H9 (cell line): ENCODE results near the gene ACOT2. TPM values are rescaled to one million over a fixed set of nuclear protein-coding genes. Genes with fewer than 3 reads are reported as not detected.

Experiments used
- DNase-seq: peaks from one replicate; pipeline ENCODE4 v3.0.0-alpha.2; 2017
- H2AFZ ChIP-seq: one replicate; pipeline ENCODE4 v1.6.1; 2013; ENCODE audit warnings: mild to moderate bottlenecking, low read length, control low read depth, moderate library complexity
- H2AK5ac ChIP-seq: 2 replicates; pipeline ENCODE4 v1.6.1; 2013; ENCODE audit warnings: low read length, control low read depth, mixed read lengths; ENCODE audit not compliant: insufficient read length
- H2BK120ac ChIP-seq: one replicate; pipeline ENCODE4 v1.6.1; 2013; ENCODE audit warnings: low read depth, mild to moderate bottlenecking, low read length, control low read depth, inconsistent platforms; ENCODE audit not compliant: poor library complexity, severe bottlenecking
- H2BK12ac ChIP-seq: 2 replicates; pipeline ENCODE4 v1.6.1; 2013; ENCODE audit warnings: low read length, control low read depth, mixed read lengths, low read depth; ENCODE audit not compliant: insufficient read length
- H2BK15ac ChIP-seq: 2 replicates; pipeline ENCODE4 v1.6.1; 2013; ENCODE audit warnings: low read depth, low read length, control low read depth
- H2BK20ac ChIP-seq: one replicate; pipeline ENCODE4 v1.6.1; 2013; ENCODE audit warnings: low read depth, mild to moderate bottlenecking, low read length, control low read depth, inconsistent platforms; ENCODE audit not compliant: poor library complexity, severe bottlenecking
- H2BK5ac ChIP-seq: 2 replicates; pipeline ENCODE4 v1.6.1; 2013; ENCODE audit warnings: low read length, control low read depth, mixed read lengths; ENCODE audit not compliant: insufficient read length
- H3K14ac ChIP-seq: 2 replicates; pipeline ENCODE4 v1.6.1; 2013; ENCODE audit warnings: low read length, control low read depth; ENCODE audit not compliant: insufficient read depth
- H3K18ac ChIP-seq: 2 replicates; pipeline ENCODE4 v1.6.1; 2013; ENCODE audit warnings: low read depth, mild to moderate bottlenecking, mixed read lengths, low read length, control low read depth; ENCODE audit not compliant: insufficient read length
- H3K23ac ChIP-seq: 2 replicates; pipeline ENCODE4 v1.6.1; 2013; ENCODE audit warnings: low read length, control low read depth, mixed read lengths, low read depth; ENCODE audit not compliant: insufficient read length
- H3K23me2 ChIP-seq: 2 replicates; pipeline ENCODE4 v1.6.1; 2013; ENCODE audit warnings: low read depth, mild to moderate bottlenecking, mixed read lengths, low read length, control low read depth; ENCODE audit not compliant: insufficient read length, poor library complexity, severe bottlenecking
- H3K27ac ChIP-seq: 2 replicates; pipeline ENCODE4 v1.5.1; 2013; ENCODE audit warnings: low read length, control low read depth, mixed read lengths, low read depth; ENCODE audit not compliant: insufficient read length
- H3K27me3 ChIP-seq: 2 replicates; pipeline ENCODE4 v1.6.1; 2013; ENCODE audit warnings: low read length, control low read depth, inconsistent platforms; ENCODE audit not compliant: insufficient read depth
- H3K4ac ChIP-seq: 2 replicates; pipeline ENCODE4 v1.6.1; 2013; ENCODE audit warnings: low read depth, mild to moderate bottlenecking, control low read depth, inconsistent platforms, low read length, moderate library complexity
- H3K4me1 ChIP-seq: 2 replicates; pipeline ENCODE4 v1.6.1; 2013; ENCODE audit warnings: low read length, control low read depth, inconsistent platforms; ENCODE audit not compliant: insufficient read depth
- H3K4me2 ChIP-seq: 2 replicates; pipeline ENCODE4 v1.6.1; 2013; ENCODE audit warnings: low read length, control low read depth, mixed read lengths; ENCODE audit not compliant: insufficient read length, insufficient read depth
- H3K56ac ChIP-seq: 2 replicates; pipeline ENCODE4 v1.6.1; 2013; ENCODE audit warnings: low read depth, mild to moderate bottlenecking, mixed read lengths, low read length, control low read depth; ENCODE audit not compliant: insufficient read length
- H3K79me1 ChIP-seq: 2 replicates; pipeline ENCODE4 v1.6.1; 2013; ENCODE audit warnings: low read depth, mild to moderate bottlenecking, moderate library complexity, low read length, control low read depth, inconsistent platforms; ENCODE audit not compliant: insufficient read depth, poor library complexity, severe bottlenecking
- H3K79me2 ChIP-seq: 2 replicates; pipeline ENCODE4 v1.6.1; 2013; ENCODE audit warnings: low read length, control low read depth, inconsistent platforms; ENCODE audit not compliant: insufficient read depth
- H3K9ac ChIP-seq: 2 replicates; pipeline ENCODE4 v1.6.1; 2013; ENCODE audit warnings: low read length, control low read depth, mixed read lengths; ENCODE audit not compliant: insufficient read length; ENCODE audit errors: extremely low read depth
- H3K9me3 ChIP-seq: one replicate; pipeline ENCODE4 v1.6.1; 2013; ENCODE audit warnings: low read depth, low read length, inconsistent platforms; ENCODE audit not compliant: control insufficient read depth
- H3T11ph ChIP-seq: one replicate; pipeline ENCODE4 v1.6.1; 2013; ENCODE audit warnings: mild to moderate bottlenecking, low read length, control low read depth, inconsistent platforms
- H4K20me1 ChIP-seq: one replicate; pipeline ENCODE4 v1.6.1; 2013; ENCODE audit not compliant: control insufficient read depth, insufficient read length, insufficient read depth
- H4K5ac ChIP-seq: 2 replicates; pipeline ENCODE4 v1.6.1; 2013; ENCODE audit warnings: low read depth, mild to moderate bottlenecking, mixed read lengths, low read length, control low read depth; ENCODE audit not compliant: insufficient read length
- H4K8ac ChIP-seq: replicated peaks from 2 replicates; pipeline ENCODE4 v1.6.1; 2013; ENCODE audit warnings: low read length, control low read depth, mixed read lengths, low read depth; ENCODE audit not compliant: insufficient read length
- H4K91ac ChIP-seq: 2 replicates; pipeline ENCODE4 v1.6.1; 2013; ENCODE audit warnings: low read depth, mild to moderate bottlenecking, moderate library complexity, mixed read lengths, low read length, control low read depth; ENCODE audit not compliant: insufficient read length
- H3K27ac Mint-ChIP-seq, 3 experiments: 2 replicates in 2 of 3; 3 replicates in 1 of 3; pipeline ENCODE4 v1.8.0; 2020 to 2021; ENCODE audit warnings: mixed read lengths in 3 of 3, mild to moderate bottlenecking in 1 of 3, moderate library complexity in 1 of 3
- H3K27me3 Mint-ChIP-seq: 2 replicates; pipeline ENCODE4 v1.8.0; 2021; ENCODE audit warnings: low read depth, mild to moderate bottlenecking, moderate library complexity, mixed read lengths
- H3K36me3 Mint-ChIP-seq, 3 experiments: 2 replicates in 2 of 3; 3 replicates in 1 of 3; pipeline ENCODE4 v1.8.0; 2020 to 2021; ENCODE audit warnings: low read depth in 3 of 3, mixed read lengths in 3 of 3; ENCODE audit not compliant: insufficient read depth in 1 of 3
- H3K4me1 Mint-ChIP-seq, 2 experiments: 2 replicates each; pipeline ENCODE4 v1.8.0; 2020; ENCODE audit warnings: mixed read lengths in 2 of 2
- H3K4me3 Mint-ChIP-seq, 2 experiments: 2 replicates in 1 of 2; 3 replicates in 1 of 2; pipeline ENCODE4 v1.8.0; 2020 to 2021; ENCODE audit warnings: mild to moderate bottlenecking in 2 of 2, mixed read lengths in 2 of 2, moderate library complexity in 1 of 2
- H3K9me3 Mint-ChIP-seq, 2 experiments: 2 replicates in 1 of 2; 3 replicates in 1 of 2; pipeline ENCODE4 v1.8.0; 2020; ENCODE audit warnings: mild to moderate bottlenecking in 2 of 2, mixed read lengths in 2 of 2, moderate library complexity in 1 of 2
- WGBS: extraction: QIAGEN DNeasy Blood & Tissue Kit; methylation state at CpG from one replicate; pipeline ENCODE4 v1.1.7; 2013; ENCODE audit warnings: missing lambda C conversion rate, low lambda C conversion rate, mixed read lengths; ENCODE audit not compliant: insufficient read length; ENCODE audit errors: extremely low coverage; 5-methylcytosine and 5-hydroxymethylcytosine counted together
- total RNA-seq: library from RNA; stranded (reverse); gene quantifications from 2 replicates; pipeline ENCODE4 v1.2.1, GENCODE V29; 2021
- TF ChIP-seq, protein P1 (sequence below): fragments of 200-600 bp; sonication (generic); conservative IDR thresholded peaks from 3 replicates; pipeline ENCODE4 v1.8.0; 2021; ENCODE audit warnings: antibody characterized with exemption, mild to moderate bottlenecking

The ACOT2 gene
- total RNA-seq, 1 experiment from 2014 or later = 10.2 TPM

DNA sequence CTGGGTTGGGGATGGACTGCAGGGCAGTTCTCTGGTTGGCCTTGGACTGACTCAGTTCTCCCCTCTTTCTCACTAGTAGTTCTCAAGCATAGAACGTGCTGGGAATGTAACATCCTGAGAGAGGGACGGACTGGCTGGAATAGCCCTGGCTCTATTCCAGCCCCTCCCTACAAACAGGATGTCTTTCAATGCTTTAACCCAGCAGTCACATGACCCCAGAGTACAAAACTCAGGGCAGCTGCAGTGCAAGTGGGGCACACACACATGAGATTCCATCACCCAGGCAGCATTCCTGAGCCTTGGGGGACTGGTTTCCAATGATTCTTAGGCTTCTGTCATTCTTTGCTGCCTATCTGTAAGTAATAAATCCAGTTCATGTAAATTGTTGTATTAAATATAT, 41.7 kb downstream of the ACOT2 start:
- Histone ChIP-seq H3K9ac (no peak overlapping the region), H4K8ac (no peak overlapping the region), H2BK120ac (no peak overlapping the region), H3K56ac (no peak overlapping the region), H3K23ac (no peak overlapping the region), H4K20me1 (no peaks in the 10 kb centered on the region), H3K27me3 (peaks cover 6% of the 10 kb centered on the region; the same call in 1 of the 2 replicates), H2BK15ac (no peak overlapping the region), H3K4ac (no peak overlapping the region), H3K9me3 (no peaks in the 10 kb centered on the region), H3K79me2 (no peaks in the 10 kb centered on the region), H4K91ac (no peak overlapping the region), H2BK12ac (no peak overlapping the region), H3K4me1 (no peaks in the 10 kb centered on the region), H2BK5ac (no peak overlapping the region), H2BK20ac (no peak overlapping the region), H3K4me2 (no peak overlapping the region), H2AFZ (no peak overlapping the region), H4K5ac (no peak overlapping the region), H3K23me2 (peaks cover 4% of the 10 kb centered on the region), H2AK5ac (no peak overlapping the region), H3K18ac (no peak overlapping the region), H3T11ph (no peak overlapping the region), H3K27ac (no peak overlapping the region), H3K14ac (no peak overlapping the region), H3K79me1 (no peaks in the 10 kb centered on the region)
- Mint-ChIP-seq H3K36me3 (peaks cover 13 to 17% (median 17%) of the 10 kb centered on the region in 3 experiments; a peak in 6 of 7 replicates), H3K27me3 (peaks cover 33% of the 10 kb centered on the region), H3K9me3 (peaks cover 19% of the 10 kb centered on the region in 2 experiments), H3K4me1 (peaks cover 0 to 2% of the 10 kb centered on the region in 2 experiments; a peak in 1 of 4 replicates), H3K27ac (no peak overlapping the region), H3K4me3 (no peak overlapping the region)
- no CpG with 5 or more reads among the region's 2 CpGs for WGBS
- TF ChIP-seq, protein P1, sequence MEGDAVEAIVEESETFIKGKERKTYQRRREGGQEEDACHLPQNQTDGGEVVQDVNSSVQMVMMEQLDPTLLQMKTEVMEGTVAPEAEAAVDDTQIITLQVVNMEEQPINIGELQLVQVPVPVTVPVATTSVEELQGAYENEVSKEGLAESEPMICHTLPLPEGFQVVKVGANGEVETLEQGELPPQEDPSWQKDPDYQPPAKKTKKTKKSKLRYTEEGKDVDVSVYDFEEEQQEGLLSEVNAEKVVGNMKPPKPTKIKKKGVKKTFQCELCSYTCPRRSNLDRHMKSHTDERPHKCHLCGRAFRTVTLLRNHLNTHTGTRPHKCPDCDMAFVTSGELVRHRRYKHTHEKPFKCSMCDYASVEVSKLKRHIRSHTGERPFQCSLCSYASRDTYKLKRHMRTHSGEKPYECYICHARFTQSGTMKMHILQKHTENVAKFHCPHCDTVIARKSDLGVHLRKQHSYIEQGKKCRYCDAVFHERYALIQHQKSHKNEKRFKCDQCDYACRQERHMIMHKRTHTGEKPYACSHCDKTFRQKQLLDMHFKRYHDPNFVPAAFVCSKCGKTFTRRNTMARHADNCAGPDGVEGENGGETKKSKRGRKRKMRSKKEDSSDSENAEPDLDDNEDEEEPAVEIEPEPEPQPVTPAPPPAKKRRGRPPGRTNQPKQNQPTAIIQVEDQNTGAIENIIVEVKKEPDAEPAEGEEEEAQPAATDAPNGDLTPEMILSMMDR = no peak
- DNase-seq = no peak
